Ascending aorta (tissue), 2 donors: ENCODE data around the gene EDC3. TPM values are rescaled to one million over a fixed set of nuclear protein-coding genes. Genes with fewer than 3 reads are reported as not detected.
A peak's percentile ranks its signal among the peaks of the same experiment; 100 is the strongest.

Experiments used
- DNase-seq, 2 donors: peaks; one replicate each; pipeline ENCODE4 v3.0.0-alpha.2; 2019; ENCODE audit warnings: low spot score in 2 of 2
- H3K27ac ChIP-seq, 2 donors: fragments of 200-600 bp; sonication (generic); one replicate each; pipeline ENCODE4 v1.5.1; 2016 to 2017; ENCODE audit warnings: mild to moderate bottlenecking in 1 of 2
- H3K27me3 ChIP-seq: fragments of 200-600 bp; sonication (generic); one replicate; pipeline ENCODE4 v1.5.1; 2017
- H3K36me3 ChIP-seq, 2 donors: fragments of 200-600 bp; sonication (generic); one replicate each; pipeline ENCODE4 v1.5.1; 2016
- H3K4me1 ChIP-seq, 2 donors: fragments of 200-600 bp; sonication (generic); one replicate each; pipeline ENCODE4 v1.5.1; 2016 to 2017; ENCODE audit warnings: mild to moderate bottlenecking in 1 of 2
- H3K4me3 ChIP-seq, 2 donors: fragments of 200-600 bp; sonication (generic); one replicate each; pipeline ENCODE4 v1.5.1; 2016 to 2017; ENCODE audit warnings: mild to moderate bottlenecking in 1 of 2
- H3K9me3 ChIP-seq, 2 donors: fragments of 200-600 bp; sonication (generic); one replicate each; pipeline ENCODE4 v1.5.1; 2016
- intact Hi-C: fragments of 100-400 bp; cut with DNase I; formaldehyde crosslinking; loops from one replicate; pipeline ENCODE4 v1.15.1; 2023
- total RNA-seq: library from RNA; depleted of rRNA; stranded (reverse); fragments of >200 nt; gene quantifications from one replicate; pipeline ENCODE4 v1.1.0, GENCODE V29; 2016
- TF ChIP-seq, protein P1 (sequence below), 3 experiments: fragments of 200-600 bp in 2 of 3; fragments of 450-650 bp in 1 of 3; sonication (generic) in 2 of 3; IDR thresholded peaks; one replicate each; pipeline ENCODE4 v1.5.1; 2016 to 2019; ENCODE audit warnings: antibody characterized with exemption in 3 of 3, mild to moderate bottlenecking in 1 of 3, moderate library complexity in 1 of 3

EDC3 gene
- total RNA-seq, 1 donor from 2014 or later = 8.8 TPM

DNA sequence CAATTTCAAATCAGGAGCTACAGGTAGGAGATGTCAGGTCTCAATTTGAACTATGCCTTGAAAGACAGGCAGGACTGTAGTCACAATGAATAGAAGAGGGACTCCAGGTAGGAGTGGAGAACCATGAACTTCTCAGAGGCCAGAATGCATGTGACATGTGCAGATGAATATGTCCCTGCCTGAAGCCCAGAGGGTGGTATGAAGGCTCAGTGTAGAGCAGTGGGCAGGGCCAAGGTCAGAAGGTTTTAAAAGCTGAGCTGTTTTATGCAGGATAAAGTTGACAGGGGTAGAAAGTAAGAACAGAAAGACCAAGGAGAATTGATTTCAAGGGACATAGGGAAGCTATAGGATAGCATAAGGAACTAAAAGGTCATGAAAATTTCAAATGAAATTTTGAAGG is 49.3 kb downstream of the EDC3 start:
- Histone ChIP-seq H3K27me3 (no peaks in the 10 kb centered on the region), H3K27ac (no peak overlapping the region), H3K4me3 (no peak overlapping the region), H3K4me1 (peaks cover 0 to 17% of the 10 kb centered on the region in 2 donors), H3K9me3 (no peaks in the 10 kb centered on the region), H3K36me3 (peaks cover 0 to 2% of the 10 kb centered on the region in 2 donors)
- intact Hi-C loops = no loop called here
- TF ChIP-seq, protein P1, sequence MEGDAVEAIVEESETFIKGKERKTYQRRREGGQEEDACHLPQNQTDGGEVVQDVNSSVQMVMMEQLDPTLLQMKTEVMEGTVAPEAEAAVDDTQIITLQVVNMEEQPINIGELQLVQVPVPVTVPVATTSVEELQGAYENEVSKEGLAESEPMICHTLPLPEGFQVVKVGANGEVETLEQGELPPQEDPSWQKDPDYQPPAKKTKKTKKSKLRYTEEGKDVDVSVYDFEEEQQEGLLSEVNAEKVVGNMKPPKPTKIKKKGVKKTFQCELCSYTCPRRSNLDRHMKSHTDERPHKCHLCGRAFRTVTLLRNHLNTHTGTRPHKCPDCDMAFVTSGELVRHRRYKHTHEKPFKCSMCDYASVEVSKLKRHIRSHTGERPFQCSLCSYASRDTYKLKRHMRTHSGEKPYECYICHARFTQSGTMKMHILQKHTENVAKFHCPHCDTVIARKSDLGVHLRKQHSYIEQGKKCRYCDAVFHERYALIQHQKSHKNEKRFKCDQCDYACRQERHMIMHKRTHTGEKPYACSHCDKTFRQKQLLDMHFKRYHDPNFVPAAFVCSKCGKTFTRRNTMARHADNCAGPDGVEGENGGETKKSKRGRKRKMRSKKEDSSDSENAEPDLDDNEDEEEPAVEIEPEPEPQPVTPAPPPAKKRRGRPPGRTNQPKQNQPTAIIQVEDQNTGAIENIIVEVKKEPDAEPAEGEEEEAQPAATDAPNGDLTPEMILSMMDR (IDR thresholded peaks at IDR 0.05) = no peak
- DNase-seq = no peak

- peaks cover 0 to 17% of the 10 kb centered on the region in 2 donors for H3K4me1 ChIP-seq
- H3K4me3 ChIP-seq = no peak overlapping the region
- H3K27ac ChIP-seq = peak overlapping the region; percentile 2 to 65
- TF ChIP-seq, protein P1 (IDR thresholded peaks at IDR 0.05) = no peak
- H3K36me3 ChIP-seq = peaks cover 12 to 20% of the 10 kb centered on the region in 2 donors
- H3K27me3 ChIP-seq = no peaks in the 10 kb centered on the region
- intact Hi-C loops = no loop called here
- no peaks in the 10 kb centered on the region for H3K9me3 ChIP-seq
- DNase-seq = no peak
These were observed 52.1 kb downstream of the EDC3 start for GRCh38 chr15:74643665-74644204.

DNA sequence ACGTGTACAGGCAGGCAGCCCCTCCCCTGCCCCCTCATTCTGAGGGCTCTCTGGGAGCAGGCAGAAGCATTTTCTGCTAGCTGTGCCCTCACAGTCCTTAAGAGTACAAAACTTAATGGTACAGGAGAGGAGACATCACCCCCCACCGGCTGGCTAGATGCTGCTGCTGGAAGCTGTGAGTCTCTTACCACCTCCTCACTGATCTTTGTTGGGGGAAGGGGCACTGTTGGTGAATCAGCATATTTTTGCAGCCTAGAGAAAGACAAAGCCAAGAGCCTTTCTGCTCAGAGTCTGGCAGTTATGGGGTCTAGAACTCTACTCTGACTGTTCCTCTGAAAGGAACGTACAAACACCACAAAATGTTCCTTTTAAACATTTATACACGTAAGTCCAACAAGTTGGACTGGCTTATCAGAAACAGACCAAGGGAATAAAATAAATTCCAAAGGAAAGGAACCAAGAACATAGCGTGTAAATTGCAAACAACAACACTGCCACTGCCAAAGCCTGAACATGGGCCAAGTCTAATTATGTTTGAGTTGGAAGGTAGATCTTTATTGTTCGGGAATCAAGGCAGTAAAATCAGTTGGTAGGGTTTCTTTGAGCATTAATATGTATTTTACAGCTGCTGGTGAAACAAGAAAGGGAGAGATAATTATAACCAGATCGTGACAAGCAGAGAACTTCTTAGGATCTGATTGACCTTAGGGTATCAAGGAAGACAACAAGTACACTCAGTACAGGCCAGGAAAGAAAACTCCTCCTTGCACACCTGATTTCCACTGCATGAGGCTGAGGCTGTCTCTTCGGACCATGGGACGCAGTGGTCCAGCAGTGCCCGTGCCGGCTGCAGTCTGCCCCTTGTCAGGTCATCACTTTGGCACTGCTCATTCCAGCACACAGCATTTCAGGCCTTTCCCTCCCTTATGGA is 52.8 kb downstream of the EDC3 start:
- Histone ChIP-seq H3K27ac (peak overlapping the region; percentile 2 to 65), H3K36me3 (peaks cover 14 to 25% of the 10 kb centered on the region in 2 donors), H3K27me3 (no peaks in the 10 kb centered on the region), H3K9me3 (no peaks in the 10 kb centered on the region), H3K4me1 (peaks cover 0 to 17% of the 10 kb centered on the region in 2 donors), H3K4me3 (no peak overlapping the region)
- no peak for DNase-seq
- intact Hi-C loops = no loop called here
- TF ChIP-seq, protein P1 (IDR thresholded peaks at IDR 0.05) = no peak

DNA sequence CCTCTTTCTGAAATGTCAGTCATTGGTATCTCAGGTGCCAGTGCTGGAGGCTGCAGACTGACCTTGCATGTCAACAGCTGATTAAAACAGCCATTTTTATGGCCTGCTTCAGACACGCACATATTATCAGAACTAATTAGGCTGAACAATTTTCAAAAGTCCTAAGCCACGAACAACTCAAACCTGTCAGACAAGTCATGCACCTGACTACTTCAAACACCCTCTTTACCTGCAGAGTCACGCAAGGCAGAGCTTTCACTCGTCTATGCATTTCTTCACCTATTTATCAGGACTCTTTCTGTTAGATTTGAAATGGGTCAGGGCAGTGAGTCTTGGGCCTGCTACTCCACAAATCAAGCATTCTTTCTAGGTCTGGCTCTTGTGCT is 53.5 kb downstream of the EDC3 start:
- intact Hi-C loops = no loop called here
- Histone ChIP-seq H3K4me3 (no peak overlapping the region), H3K36me3 (peaks cover 17 to 30% of the 10 kb centered on the region in 2 donors), H3K4me1 (peaks cover 0 to 17% of the 10 kb centered on the region in 2 donors), H3K27ac (peak overlapping the region; percentile 2 to 65), H3K27me3 (no peaks in the 10 kb centered on the region), H3K9me3 (no peaks in the 10 kb centered on the region)
- DNase-seq = no peak
- TF ChIP-seq, protein P1 (IDR thresholded peaks at IDR 0.05) = no peak

DNA sequence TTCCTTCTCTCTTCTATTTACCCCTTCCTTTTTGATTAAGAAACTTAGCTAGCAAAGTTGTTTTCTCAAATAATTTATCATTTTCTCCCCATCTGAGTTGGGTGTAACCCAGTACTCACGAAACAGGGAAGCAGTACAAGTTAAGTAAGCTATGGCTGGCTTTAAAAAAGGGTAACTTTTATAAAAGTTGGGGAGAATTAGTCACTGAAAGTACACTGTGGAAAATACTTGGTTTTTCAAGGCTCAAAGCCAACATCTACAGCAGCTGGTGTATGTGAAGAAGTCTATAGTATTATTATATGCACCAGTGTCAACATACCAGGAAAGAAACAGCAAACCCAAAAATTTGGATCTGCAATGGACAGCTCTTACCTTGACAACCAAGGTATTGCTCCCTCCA is 54.7 kb downstream of the EDC3 start:
- no peaks in the 10 kb centered on the region for H3K27me3 ChIP-seq
- peaks cover 29 to 42% of the 10 kb centered on the region in 2 donors for H3K36me3 ChIP-seq
- TF ChIP-seq, protein P1 (IDR thresholded peaks at IDR 0.05) = no peak
- peaks cover 0 to 17% of the 10 kb centered on the region in 2 donors for H3K4me1 ChIP-seq
- H3K4me3 ChIP-seq = no peak overlapping the region
- DNase-seq = no peak
- H3K9me3 ChIP-seq = no peaks in the 10 kb centered on the region
- intact Hi-C loops = no loop called here
- H3K27ac ChIP-seq = no peak overlapping the region
